ENCODE measurements around the gene ACAP2.
A peak's percentile ranks its signal among the peaks of the same experiment; 100 is the strongest.
"Not testable (repeated sequence)": the region's sequence is repeated elsewhere in the genome, so short reads cannot be mapped to it uniquely, and the experiment has no call there.

ACAP2 gene

DNA sequence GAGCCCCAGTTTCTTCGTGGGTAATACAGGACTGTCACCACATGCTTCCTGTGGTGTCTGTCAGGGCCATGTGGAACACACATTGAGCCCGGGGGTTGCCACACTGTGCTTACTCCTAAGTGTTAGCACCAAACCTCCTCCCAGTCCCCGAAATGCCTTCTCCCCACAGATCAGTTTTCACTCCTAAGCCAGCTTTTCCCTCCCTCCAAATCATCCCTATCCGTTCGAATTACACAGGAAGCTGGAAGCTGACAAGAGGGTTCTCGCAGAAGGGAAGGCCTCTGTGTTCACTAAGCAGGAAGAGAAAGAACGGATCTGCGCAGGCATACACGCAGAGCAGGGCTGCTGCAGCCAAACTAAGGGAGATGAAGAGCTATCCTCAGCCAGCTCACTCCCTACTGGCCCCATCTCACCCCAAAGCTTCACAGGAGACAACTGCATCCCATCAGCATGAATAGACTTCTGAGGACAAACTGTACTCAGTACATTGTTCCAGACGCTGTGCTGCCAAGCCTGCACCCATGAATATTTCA is 204.2 kb downstream of the ACAP2 start:
- TF ChIP-seq, protein P1, sequence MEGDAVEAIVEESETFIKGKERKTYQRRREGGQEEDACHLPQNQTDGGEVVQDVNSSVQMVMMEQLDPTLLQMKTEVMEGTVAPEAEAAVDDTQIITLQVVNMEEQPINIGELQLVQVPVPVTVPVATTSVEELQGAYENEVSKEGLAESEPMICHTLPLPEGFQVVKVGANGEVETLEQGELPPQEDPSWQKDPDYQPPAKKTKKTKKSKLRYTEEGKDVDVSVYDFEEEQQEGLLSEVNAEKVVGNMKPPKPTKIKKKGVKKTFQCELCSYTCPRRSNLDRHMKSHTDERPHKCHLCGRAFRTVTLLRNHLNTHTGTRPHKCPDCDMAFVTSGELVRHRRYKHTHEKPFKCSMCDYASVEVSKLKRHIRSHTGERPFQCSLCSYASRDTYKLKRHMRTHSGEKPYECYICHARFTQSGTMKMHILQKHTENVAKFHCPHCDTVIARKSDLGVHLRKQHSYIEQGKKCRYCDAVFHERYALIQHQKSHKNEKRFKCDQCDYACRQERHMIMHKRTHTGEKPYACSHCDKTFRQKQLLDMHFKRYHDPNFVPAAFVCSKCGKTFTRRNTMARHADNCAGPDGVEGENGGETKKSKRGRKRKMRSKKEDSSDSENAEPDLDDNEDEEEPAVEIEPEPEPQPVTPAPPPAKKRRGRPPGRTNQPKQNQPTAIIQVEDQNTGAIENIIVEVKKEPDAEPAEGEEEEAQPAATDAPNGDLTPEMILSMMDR (conservative IDR thresholded peaks at IDR 0.05; ENCODE audit: low read depth, low read length): no peak
- DNase-seq (ENCODE audit: low read depth): peak; percentile 56
- H3K4me3 ChIP-seq (ENCODE audit: low read depth, low read length): no peak overlapping the region

DNA sequence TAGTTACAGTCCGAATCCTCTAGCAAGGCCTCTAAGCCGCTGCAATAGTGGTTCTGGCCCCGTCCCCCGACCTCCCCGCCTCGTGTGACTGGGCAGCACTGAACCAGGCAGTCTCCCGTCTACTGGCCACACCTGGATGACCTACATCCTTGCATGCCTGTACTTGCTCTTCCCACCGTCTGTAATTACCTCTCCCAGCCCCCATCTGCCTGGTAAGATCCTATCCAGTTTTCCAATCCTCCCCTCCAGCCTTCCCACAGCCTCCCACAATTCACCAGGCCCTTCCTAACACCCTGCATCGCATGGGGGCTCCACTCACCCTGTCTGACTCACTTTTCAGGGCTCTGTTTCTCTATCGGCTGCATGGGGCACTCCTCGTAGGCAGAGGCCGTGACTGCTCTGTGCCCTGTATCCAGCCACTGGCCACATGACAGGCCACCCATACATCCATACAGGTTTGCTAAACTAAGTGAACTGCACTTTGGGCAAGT is 204.7 kb downstream of the ACAP2 start:
- H3K4me3 ChIP-seq (ENCODE audit: low read depth, low read length): no peak overlapping the region
- TF ChIP-seq, protein P1 (conservative IDR thresholded peaks at IDR 0.05; ENCODE audit: low read depth, low read length): no peak
- no peak for DNase-seq (ENCODE audit: low read depth)

DNA sequence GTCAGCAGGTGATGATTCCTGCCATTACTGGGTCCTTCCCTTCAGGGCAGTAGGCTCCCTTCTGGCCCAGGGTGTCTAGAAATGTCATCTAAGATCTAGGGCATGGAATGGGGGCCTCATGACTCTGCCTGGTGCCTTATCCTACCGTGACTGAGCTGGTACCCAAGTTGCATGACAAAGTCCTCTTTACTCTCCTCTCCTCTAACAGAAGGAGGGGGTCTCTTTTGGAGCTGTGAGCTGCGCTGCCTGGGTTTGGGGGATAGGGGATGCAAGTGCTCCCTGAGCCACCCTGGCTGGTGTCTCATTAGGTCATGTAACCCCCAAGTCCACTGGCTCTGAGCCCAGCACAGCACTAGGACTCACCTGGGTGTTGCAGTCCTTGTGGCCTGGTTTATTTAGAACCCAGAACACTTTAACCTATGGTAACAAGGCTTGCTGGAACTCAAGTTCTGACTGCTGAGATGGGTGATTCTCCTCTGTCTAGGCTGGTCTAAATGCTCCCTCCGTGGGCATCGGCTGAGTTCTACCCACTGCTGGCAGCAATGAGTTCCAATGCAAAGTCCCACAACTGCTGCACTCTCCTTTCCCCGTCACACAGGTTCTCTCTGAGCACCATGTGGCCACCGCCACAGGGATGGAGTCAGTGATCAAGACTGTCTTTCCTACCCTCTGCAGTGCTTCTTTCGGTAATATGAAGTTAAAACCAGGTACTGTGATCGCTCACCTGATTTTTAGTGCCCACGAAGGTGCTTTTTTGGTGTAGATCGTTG is 205.8 kb downstream of the ACAP2 start:
- no peak overlapping the region for H3K4me3 ChIP-seq (ENCODE audit: low read depth, low read length)
- TF ChIP-seq, protein P1 (conservative IDR thresholded peaks at IDR 0.05; ENCODE audit: low read depth, low read length): no peak
- DNase-seq (ENCODE audit: low read depth): no peak

DNA sequence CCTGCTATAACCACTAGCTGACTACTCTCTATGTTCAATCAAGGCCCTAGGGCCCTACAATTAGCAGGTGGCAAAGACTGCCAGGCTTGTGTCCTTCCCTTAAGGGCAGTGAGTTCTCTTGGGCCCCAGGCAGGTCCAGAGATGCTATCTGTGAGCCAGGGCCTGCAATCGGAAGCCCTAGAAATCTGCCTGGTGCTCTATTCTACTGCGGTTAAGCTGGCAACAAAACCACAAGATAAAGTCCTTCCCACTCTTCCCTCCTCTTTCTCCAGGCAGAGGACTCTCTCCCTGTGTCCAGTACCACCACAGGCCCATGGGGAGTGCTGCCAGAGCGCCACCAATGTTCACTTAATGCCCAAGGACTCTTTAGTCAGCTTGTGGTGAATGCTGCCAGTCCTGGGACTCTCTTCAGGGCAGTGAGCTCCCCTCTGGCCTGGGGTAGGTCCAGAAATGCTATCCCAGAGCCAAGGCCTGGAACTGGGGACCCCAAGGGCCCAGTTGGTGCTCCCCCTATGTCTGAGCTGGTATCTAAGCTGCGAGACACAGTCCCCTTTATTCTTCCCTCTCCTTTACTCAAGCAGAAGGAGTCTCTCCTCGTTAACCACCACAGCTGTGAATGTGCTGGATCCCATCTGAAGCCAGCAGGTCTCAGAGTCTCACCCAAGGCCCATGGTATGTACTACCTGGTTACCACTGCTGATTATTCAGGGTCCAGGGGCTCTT is 206.6 kb downstream of the ACAP2 start:
- no peak for DNase-seq (ENCODE audit: low read depth)
- TF ChIP-seq, protein P1 (conservative IDR thresholded peaks at IDR 0.05; ENCODE audit: low read depth, low read length): no peak
- no peak overlapping the region for H3K4me3 ChIP-seq (ENCODE audit: low read depth, low read length)

DNA sequence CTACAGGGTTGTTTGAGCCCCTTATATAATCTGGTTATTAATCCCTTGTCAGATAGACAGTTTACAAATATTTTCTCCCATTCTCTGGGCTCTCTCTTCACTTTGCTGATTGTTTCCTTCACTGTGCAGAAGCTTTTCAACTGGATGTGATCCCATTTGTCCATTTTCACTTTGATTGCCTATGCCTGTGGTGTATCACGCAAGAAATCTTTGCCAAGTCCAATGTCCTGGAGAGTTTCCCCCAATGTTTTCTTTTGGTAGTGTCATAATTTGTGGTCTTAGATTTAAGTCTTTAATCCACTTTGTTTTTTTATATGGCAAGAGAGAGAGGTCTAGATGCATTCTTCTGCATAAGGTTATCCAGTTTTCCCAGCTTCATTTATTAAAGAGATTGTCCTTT is 212.6 kb downstream of the ACAP2 start:
- TF ChIP-seq, protein P1 (conservative IDR thresholded peaks at IDR 0.05; ENCODE audit: low read depth, low read length): no peak
- H3K4me3 ChIP-seq (ENCODE audit: low read depth, low read length): no peak overlapping the region
- no peak for DNase-seq (ENCODE audit: low read depth)

DNA sequence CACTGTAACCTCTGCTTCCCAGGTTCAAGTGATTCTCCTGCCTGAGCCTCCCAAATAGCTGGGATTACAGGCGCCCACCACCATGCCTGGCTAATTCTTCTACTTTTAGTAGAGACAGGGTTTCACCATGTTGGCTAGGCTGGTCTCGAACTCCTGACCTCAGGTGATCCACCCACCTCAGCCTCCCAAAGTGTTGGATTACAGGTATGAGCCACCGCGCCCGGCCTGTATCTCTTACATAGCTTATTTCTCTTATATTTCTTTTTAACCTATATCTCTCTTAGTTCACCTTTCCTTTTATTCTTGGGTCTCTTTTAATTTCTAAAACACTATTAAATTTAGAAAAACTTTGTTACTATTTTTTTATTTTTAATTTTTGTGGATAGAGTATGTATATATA is 213.9 kb downstream of the ACAP2 start:
- not testable (repeated sequence) for H3K4me3 ChIP-seq (ENCODE audit: low read depth, low read length); DNase-seq (ENCODE audit: low read depth)

DNA sequence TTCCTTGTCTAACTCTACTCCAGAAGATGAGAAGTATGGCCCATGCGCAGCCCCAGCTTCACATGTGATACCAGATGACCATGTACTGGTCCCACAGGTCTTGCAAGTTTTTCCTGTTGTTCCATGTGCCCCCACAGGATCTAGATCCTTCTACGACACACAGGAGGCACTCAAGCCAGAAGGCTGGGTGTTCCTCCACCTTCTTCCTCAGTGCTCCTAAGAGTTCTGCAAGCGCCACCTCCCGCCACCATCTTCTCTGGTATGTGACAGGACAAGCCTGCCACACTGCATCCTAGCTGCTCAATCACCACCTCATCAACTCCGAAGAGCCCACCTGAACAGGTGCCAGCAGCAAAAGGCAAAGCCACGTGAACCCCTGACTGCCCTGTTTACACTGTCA is 214.9 kb downstream of the ACAP2 start:
- TF ChIP-seq, protein P1 (conservative IDR thresholded peaks at IDR 0.05; ENCODE audit: low read depth, low read length): no peak
- DNase-seq (ENCODE audit: low read depth): no peak
- no peak overlapping the region for H3K4me3 ChIP-seq (ENCODE audit: low read depth, low read length)

Data from choroid plexus epithelial cell (primary cell).